ENCODE results near the gene PABPN1L. TPM values are rescaled to one million over a fixed set of nuclear protein-coding genes. Genes with fewer than 3 reads are reported as not detected.

Gene PABPN1L
- total RNA-seq, 1 experiment from 2014 or later: 0.57 TPM

DNA sequence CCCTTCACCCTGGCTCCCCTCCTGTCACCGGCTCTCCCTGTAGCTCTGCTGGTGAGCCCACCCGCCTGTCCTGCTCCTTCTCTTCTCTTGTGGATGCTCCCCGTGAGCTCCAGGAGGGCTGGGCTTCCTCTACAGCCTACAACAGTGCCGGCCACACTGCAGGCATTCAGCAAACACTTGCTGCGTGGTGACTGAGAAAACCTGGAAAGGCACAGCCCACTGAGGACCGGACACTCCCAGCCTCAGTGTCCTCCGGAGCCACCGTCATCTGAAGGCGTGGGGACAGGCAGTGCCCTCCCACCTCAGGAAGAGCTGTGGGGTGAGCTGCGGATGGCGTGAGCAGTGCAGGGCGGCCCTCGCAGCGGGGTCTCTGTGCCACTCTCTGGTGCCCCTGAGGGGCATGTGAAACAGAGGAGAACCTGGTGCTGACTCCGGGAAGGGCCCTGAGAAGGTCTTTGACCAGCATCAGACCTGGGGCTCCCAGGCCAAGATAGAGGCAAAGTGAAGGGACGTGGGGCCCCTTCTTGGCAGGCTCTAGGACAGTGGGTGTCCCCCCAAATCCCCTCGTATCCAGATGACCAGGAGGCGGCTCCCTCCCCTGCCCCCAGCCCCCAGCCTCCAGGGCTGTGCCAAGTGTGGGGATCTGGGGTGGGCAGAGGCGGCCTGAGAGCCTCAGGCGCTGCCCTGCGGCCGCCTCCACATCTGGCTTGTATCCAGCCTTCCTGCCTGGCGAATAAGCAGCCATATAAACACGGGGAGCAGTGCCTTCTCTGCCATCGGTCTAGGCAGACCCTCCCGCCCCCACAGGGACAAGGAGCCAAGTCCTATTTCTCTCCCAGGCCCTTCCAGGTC is 44.0 kb upstream of the PABPN1L start:
- DNase-seq (ENCODE audit: low read depth, low spot score) (no peak), ATAC-seq (no peak)
- POLR2A ChIA-PET: no interaction called here
- no TSS peak for BruUV-seq (replicated peaks)
- TF ChIP-seq JUND (IDR thresholded peaks at IDR 0.05) (no peak), POLR2A (IDR thresholded peaks at IDR 0.05; ENCODE audit: borderline replicate concordance, extremely low read depth, insufficient read depth, insufficient read length) (no peak), EZH2phosphoT487 (IDR thresholded peaks at IDR 0.05; ENCODE audit: borderline replicate concordance) (no peak), ELF1 (IDR thresholded peaks at IDR 0.05; ENCODE audit: borderline replicate concordance, low read depth) (no peak), EGR1 (IDR thresholded peaks at IDR 0.05; ENCODE audit: low read depth) (no peak)
- no peak overlapping the region for H2AFZ ChIP-seq (ENCODE audit: low read depth, low read length, poor library complexity, severe bottlenecking)
- no peak overlapping the region for H3K4me3 ChIP-seq (replicated peaks in 1 of 2; ENCODE audit: low read depth in 1 of 2, low read length in 2 of 2)
- no peaks in the 10 kb centered on the region for H4K20me1 ChIP-seq (ENCODE audit: insufficient read depth)
- H3K36me3 ChIP-seq (ENCODE audit: control insufficient read depth in 1 of 2, insufficient read depth in 2 of 2, low read length in 2 of 2): no peaks in the 10 kb centered on the region
- H3K9me2 ChIP-seq (ENCODE audit: insufficient read depth): no peaks in the 10 kb centered on the region
- peaks cover 0 to 4% of the 10 kb centered on the region in 2 experiments; a peak in 1 of 4 replicates for H3K9me3 ChIP-seq (ENCODE audit: control insufficient read depth in 1 of 2, insufficient read depth in 1 of 2, low read depth in 1 of 2, low read length in 2 of 2)
- peaks cover 20 to 34% of the 10 kb centered on the region in 2 experiments for H3K4me1 ChIP-seq (ENCODE audit: control insufficient read depth in 1 of 2, insufficient read depth in 2 of 2, low read length in 2 of 2)
- CTCF ChIA-PET: no interaction called here
- RAD21 ChIA-PET (ENCODE audit: low non-redundant PET in 1 of 2, low total read pairs in 2 of 2, uncharacterized antibody in 2 of 2, unreplicated experiment in 2 of 2): no interaction called here
- no peak overlapping the region for H3K9ac ChIP-seq (ENCODE audit: low read length)
- H3K79me2 ChIP-seq (ENCODE audit: insufficient read depth, low read length): no peaks in the 10 kb centered on the region
- intact Hi-C loops (cut with micrococcal nuclease): no loop called here
- H3K27ac ChIP-seq (ENCODE audit: low read depth, low read length): no peak overlapping the region
- H3K4me2 ChIP-seq (ENCODE audit: low read length): no peak overlapping the region
- H3K27me3 ChIP-seq (ENCODE audit: insufficient read depth, low read length): no peaks in the 10 kb centered on the region

DNA sequence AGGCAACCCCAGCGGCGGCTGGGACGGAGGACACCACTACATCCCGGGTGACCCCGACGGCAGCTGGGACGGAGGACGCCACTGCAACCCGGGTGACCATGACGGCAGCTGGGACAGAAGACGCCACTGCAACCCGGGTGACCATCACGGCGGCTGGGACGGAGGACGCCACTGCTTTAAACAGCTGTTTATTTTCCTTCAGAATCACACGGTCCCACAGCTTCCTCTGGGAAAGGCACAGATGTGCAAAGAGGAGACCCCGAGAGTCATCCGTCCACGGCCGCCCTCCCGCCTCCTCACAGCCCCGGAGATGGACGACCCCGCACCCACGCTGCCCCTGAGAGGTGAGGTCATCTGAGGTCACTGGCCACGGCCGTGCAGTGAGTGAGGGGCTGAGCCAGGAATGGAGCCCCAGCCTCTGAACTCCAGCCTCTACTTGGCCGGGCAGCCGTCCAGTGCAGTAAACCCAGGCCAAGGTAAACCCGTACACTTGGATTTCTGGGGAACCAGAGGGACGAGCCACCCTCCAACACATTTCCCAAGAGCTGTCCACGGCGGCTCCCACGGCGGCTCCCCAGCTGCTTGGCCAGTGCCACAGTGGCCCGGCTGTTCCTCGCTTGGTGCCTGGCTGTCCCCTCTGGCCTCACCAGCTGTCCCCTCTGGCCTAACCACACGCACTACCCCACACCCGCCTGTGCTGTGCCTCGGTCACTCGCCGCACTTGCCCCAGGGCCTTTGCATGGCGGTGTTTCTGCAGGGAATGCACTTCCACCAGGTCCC is 43.2 kb upstream of the PABPN1L start:
- Histone ChIP-seq H2AFZ (ENCODE audit: low read depth, low read length, poor library complexity, severe bottlenecking) (no peak overlapping the region), H3K79me2 (ENCODE audit: insufficient read depth, low read length) (no peaks in the 10 kb centered on the region), H3K27ac (ENCODE audit: low read depth, low read length) (no peak overlapping the region), H3K36me3 (ENCODE audit: control insufficient read depth in 1 of 2, insufficient read depth in 2 of 2, low read length in 2 of 2) (no peaks in the 10 kb centered on the region), H3K4me3 (replicated peaks in 1 of 2; ENCODE audit: low read depth in 1 of 2, low read length in 2 of 2) (no peak overlapping the region), H3K9ac (ENCODE audit: low read length) (no peak overlapping the region), H3K4me2 (ENCODE audit: low read length) (no peak overlapping the region), H3K9me3 (ENCODE audit: control insufficient read depth in 1 of 2, insufficient read depth in 1 of 2, low read depth in 1 of 2, low read length in 2 of 2) (peaks cover 0 to 4% of the 10 kb centered on the region in 2 experiments; a peak in 1 of 4 replicates), H3K4me1 (ENCODE audit: control insufficient read depth in 1 of 2, insufficient read depth in 2 of 2, low read length in 2 of 2) (peaks cover 20 to 42% of the 10 kb centered on the region in 2 experiments), H3K27me3 (ENCODE audit: insufficient read depth, low read length) (no peaks in the 10 kb centered on the region), H4K20me1 (ENCODE audit: insufficient read depth) (no peaks in the 10 kb centered on the region), H3K9me2 (ENCODE audit: insufficient read depth) (no peaks in the 10 kb centered on the region)
- no TSS peak for BruUV-seq (replicated peaks)
- ChIA-PET CTCF (no interaction called here), RAD21 (ENCODE audit: low non-redundant PET in 1 of 2, low total read pairs in 2 of 2, uncharacterized antibody in 2 of 2, unreplicated experiment in 2 of 2) (no interaction called here), POLR2A (no interaction called here)
- no peak for TF ChIP-seq TCF7L2 (IDR thresholded peaks at IDR 0.05; ENCODE audit: borderline replicate concordance, extremely low read depth, insufficient read depth, insufficient read length)
- no peak for TF ChIP-seq ZNF274 (IDR thresholded peaks at IDR 0.05; ENCODE audit: low read depth, low read length)
- TF ChIP-seq RAD21 (IDR thresholded peaks at IDR 0.05; ENCODE audit: low read depth): no peak
- TF ChIP-seq SIN3A (IDR thresholded peaks at IDR 0.05; ENCODE audit: low read depth): no peak
- TF ChIP-seq, protein P1, sequence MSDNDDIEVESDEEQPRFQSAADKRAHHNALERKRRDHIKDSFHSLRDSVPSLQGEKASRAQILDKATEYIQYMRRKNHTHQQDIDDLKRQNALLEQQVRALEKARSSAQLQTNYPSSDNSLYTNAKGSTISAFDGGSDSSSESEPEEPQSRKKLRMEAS (IDR thresholded peaks at IDR 0.05): no peak
- no peak for DNase-seq (ENCODE audit: low read depth, low spot score)
- intact Hi-C loops (cut with micrococcal nuclease): no loop called here
- no peak for ATAC-seq

Measured in HCT116 (cell line).